Measurements from ENCODE around the gene KRTAP10-11. TPM values are rescaled to one million over a fixed set of nuclear protein-coding genes. Genes with fewer than 3 reads are reported as not detected.
"Not testable (repeated sequence)": the region's sequence is repeated elsewhere in the genome, so short reads cannot be mapped to it uniquely, and the experiment has no call there.

The KRTAP10-11 gene, protein sequence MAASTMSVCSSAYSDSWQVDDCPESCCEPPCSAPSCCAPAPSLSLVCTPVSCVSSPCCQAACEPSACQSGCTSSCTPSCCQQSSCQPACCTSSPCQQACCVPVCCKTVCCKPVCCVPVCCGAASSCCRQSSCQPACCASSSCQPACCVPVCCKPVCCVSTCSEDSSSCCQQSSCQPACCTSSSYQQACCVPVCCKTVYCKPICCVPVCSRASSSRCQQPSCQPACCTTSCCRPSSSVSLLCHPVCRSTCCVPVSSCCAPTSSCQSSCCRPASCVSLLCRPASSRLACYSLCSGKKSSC
- not detected in 2 replicates for total RNA-seq (2014; rRNA removed; shearing (Covaris generic))
- polyA plus RNA-seq (2015; cell fraction: cytosol; rRNA removed), result not detected in 2 replicates
- polyA plus RNA-seq (2015; cell fraction: nucleus; rRNA removed), result not detected in 2 replicates

DNA sequence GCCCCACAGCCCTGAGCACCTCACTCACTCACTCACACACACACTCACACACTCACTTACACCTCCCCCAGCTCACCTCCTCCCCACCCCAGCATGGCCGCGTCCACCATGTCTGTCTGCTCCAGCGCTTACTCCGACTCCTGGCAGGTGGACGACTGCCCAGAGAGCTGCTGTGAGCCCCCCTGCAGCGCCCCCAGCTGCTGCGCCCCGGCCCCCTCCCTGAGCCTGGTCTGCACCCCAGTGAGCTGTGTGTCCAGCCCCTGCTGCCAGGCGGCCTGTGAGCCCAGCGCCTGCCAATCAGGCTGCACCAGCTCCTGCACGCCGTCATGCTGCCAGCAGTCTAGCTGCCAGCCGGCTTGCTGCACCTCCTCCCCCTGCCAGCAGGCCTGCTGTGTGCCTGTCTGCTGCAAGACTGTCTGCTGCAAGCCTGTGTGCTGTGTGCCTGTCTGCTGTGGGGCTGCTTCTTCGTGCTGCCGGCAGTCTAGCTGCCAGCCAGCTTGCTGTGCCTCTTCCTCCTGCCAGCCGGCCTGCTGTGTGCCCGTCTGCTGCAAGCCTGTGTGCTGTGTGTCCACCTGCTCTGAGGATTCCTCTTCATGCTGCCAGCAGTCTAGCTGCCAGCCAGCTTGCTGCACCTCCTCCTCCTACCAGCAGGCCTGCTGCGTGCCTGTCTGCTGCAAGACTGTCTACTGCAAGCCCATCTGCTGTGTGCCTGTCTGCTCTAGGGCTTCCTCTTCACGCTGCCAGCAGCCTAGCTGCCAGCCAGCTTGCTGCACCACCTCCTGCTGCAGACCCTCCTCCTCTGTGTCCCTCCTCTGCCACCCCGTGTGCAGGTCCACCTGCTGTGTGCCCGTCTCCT, at the start of gene KRTAP10-11:
KRTAP10-11 (plus strand) TSS at position 49 of the 856 bp plus-strand sequence; CDS start at position 94, 45 bp downstream.
- in situ Hi-C loops (cut with HindIII; ENCODE audit: low pct_unique_long_range_greater_than_20kb, low sequenced_read_pairs); DNase-seq (ENCODE audit: low read depth, low spot score): not testable (repeated sequence)

- no peak for DNase-seq (ENCODE audit: low read depth, low spot score)
- in situ Hi-C loops (cut with HindIII; ENCODE audit: low pct_unique_long_range_greater_than_20kb, low sequenced_read_pairs), result no loop called here
These were observed 48.2 kb upstream of the KRTAP10-11 start for GRCh38 chr21:44598061-44598460.

- in situ Hi-C loops (cut with HindIII; ENCODE audit: low pct_unique_long_range_greater_than_20kb, low sequenced_read_pairs), result no loop called here
- no peak for DNase-seq (ENCODE audit: low read depth, low spot score)
These were observed 46.8 kb upstream of the KRTAP10-11 start for GRCh38 chr21:44599264-44600029.

DNA sequence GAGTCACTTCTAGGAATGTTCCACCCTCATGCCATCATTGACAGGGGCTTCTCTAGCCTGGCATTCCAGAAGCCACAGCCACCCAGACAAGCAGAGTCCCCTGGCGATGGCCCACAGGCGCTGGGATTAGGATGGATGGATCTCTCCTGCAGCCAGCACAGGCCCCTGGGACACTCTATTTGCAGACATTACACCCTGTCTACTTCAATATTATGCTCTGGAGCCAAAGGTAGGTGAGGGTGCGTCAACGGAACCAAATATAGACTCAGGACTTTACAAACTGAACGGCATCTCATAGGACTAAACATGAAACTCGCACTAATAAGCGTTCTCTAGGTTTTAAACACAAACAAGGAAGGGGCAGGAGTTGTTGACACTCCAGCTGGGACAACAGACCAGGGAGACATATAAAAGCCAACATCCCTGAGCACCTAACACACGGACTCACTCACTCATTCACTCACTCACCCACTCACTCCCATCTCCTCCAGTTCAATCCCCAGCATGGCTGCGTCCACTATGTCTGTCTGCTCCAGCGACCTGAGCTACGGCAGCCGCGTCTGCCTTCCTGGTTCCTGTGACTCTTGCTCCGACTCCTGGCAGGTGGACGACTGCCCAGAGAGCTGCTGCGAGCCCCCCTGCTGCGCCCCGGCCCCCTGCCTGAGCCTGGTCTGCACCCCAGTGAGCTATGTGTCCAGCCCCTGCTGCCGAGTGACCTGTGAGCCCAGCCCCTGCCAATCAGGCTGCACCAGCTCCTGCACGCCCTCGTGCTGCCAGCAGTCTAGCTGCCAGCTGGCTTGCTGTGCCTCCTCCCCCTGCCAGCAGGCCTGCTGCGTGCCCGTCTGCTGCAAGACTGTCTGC, 45.9 kb upstream of the KRTAP10-11 start, which contains the start of gene KRTAP10-7:
KRTAP10-7 (plus strand) TSS at position 480 of the 861 bp plus-strand sequence; CDS start at position 505, 25 bp downstream.
- DNase-seq (ENCODE audit: low read depth, low spot score); in situ Hi-C loops (cut with HindIII; ENCODE audit: low pct_unique_long_range_greater_than_20kb, low sequenced_read_pairs): not testable (repeated sequence)

GRCh38 chr21:44601091-44601490, 45.1 kb upstream of the KRTAP10-11 start:
- DNase-seq (ENCODE audit: low read depth, low spot score), result peak; percentile 11

GRCh38 chr21:44601596-44602462, 44.4 kb upstream of the KRTAP10-11 start:
- in situ Hi-C loops (cut with HindIII; ENCODE audit: low pct_unique_long_range_greater_than_20kb, low sequenced_read_pairs), result no loop called here
- no peak for DNase-seq (ENCODE audit: low read depth, low spot score)

More at GRCh38 chr21:44601091-44601490, 45.1 kb upstream of the KRTAP10-11 start:
- in situ Hi-C loops (cut with HindIII; ENCODE audit: low pct_unique_long_range_greater_than_20kb, low sequenced_read_pairs), result not testable (repeated sequence)

- DNase-seq (ENCODE audit: low read depth, low spot score), result no peak
- in situ Hi-C loops (cut with HindIII; ENCODE audit: low pct_unique_long_range_greater_than_20kb, low sequenced_read_pairs), result no loop called here
These were observed 43.8 kb upstream of the KRTAP10-11 start for GRCh38 chr21:44602463-44602850.

DNA sequence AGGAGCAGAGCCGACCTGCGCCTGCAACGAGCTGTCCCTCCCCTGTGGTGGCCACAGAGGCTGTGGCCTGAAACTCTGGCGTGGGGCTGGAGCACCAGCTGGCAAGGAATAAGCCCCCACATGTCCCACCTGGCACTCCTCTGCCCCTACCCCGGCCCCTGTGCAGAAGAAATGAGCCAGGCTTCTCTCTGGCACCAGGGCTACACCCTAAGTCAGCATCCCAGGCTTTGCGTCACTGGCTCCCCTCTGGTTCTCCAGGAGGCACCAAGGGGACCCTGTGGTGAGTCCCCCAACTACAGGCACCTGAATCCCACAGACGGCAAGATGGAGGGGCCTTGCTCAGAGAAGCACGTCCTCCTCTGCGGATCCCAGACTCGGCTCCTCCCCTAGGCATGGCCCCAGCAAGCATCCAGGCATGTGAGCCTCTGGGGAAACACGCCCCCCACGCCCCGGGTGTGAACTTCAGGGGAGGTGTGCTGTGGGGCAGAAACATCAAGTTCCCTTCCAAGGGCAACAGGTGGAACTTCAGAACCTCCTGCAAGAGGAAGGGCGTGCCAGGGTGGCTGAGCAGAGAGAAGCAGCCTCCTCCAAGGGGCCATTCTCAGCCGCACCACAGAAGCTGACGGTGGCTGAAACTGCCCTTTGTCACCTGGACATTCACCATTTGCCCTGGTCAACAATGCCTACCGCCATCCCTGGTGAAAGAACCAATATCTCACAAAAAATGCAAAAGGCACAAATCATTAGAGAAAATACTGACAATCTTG, 42.9 kb upstream of the KRTAP10-11 start:
- DNase-seq (ENCODE audit: low read depth, low spot score), result no peak
- in situ Hi-C loops (cut with HindIII; ENCODE audit: low pct_unique_long_range_greater_than_20kb, low sequenced_read_pairs), result no loop called here

DNA sequence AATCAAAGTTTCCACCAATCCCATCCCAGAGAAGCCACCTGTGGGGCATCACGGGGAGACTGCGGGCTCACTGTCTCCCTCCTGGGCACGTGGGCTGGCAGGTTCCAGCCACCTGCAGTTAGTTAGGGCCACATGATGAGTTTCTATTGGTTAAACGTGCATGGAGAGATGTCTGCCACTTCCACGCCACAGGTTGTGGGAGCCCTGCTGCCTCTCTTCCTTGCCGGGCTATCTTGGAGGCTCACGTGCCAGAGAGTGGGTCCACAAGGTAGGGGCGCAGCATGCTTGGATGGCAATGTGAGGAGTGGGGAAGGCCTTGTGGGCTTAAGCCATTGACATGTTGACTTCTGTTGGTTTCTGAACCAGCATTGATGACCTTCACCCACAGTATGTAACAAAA, 42.3 kb upstream of the KRTAP10-11 start:
- in situ Hi-C loops (cut with HindIII; ENCODE audit: low pct_unique_long_range_greater_than_20kb, low sequenced_read_pairs), result no loop called here
- DNase-seq (ENCODE audit: low read depth, low spot score), result no peak

GRCh38 chr21:44606495-44606894, 39.7 kb upstream of the KRTAP10-11 start:
- DNase-seq (ENCODE audit: low read depth, low spot score), result no peak
- in situ Hi-C loops (cut with HindIII; ENCODE audit: low pct_unique_long_range_greater_than_20kb, low sequenced_read_pairs), result no loop called here

GRCh38 chr21:44609193-44609592, 37.0 kb upstream of the KRTAP10-11 start:
- in situ Hi-C loops (cut with HindIII; ENCODE audit: low pct_unique_long_range_greater_than_20kb, low sequenced_read_pairs), result no loop called here
- DNase-seq (ENCODE audit: low read depth, low spot score), result no peak

- in situ Hi-C loops (cut with HindIII; ENCODE audit: low pct_unique_long_range_greater_than_20kb, low sequenced_read_pairs); DNase-seq (ENCODE audit: low read depth, low spot score): not testable (repeated sequence)
These were observed 35.9 kb upstream of the KRTAP10-11 start for GRCh38 chr21:44610157-44610843.

GRCh38 chr21:44611551-44611950, 34.7 kb upstream of the KRTAP10-11 start:
- in situ Hi-C loops (cut with HindIII; ENCODE audit: low pct_unique_long_range_greater_than_20kb, low sequenced_read_pairs), result no loop called here

GRCh38 chr21:44612029-44612486, 34.2 kb upstream of the KRTAP10-11 start, which contains the start of gene KRTAP10-8:
Gene KRTAP10-8 (plus strand): TSS chr21:44612079. CDS start chr21:44612101, 22 bp downstream.
- DNase-seq (ENCODE audit: low read depth, low spot score), result no peak
- in situ Hi-C loops (cut with HindIII; ENCODE audit: low pct_unique_long_range_greater_than_20kb, low sequenced_read_pairs), result no loop called here

More at GRCh38 chr21:44611551-44611950, 34.7 kb upstream of the KRTAP10-11 start:
- DNase-seq (ENCODE audit: low read depth, low spot score), result no peak
